GM18520 (cell line): ENCODE data around the gene PRTFDC1.
"Not testable (repeated sequence)": the region's sequence is repeated elsewhere in the genome, so short reads cannot be mapped to it uniquely, and the experiment has no call there.

Experiments
- ATAC-seq: cut with Tn5 transposase; IDR thresholded peaks from one replicate; pipeline ENCODE4 v1.9.1; 2021; ENCODE audit not compliant: unreplicated experiment

Gene PRTFDC1

GRCh38 chr10:24935504-24936292 is 16.7 kb downstream of the PRTFDC1 start:
- ATAC-seq: no peak

- ATAC-seq: no peak
Measured at GRCh38 chr10:24931236-24931635, 21.2 kb downstream of the PRTFDC1 start.

- ATAC-seq: peak; percentile 46
Measured at GRCh38 chr10:24930427-24930826, 22.0 kb downstream of the PRTFDC1 start.

- ATAC-seq: no peak
Measured at GRCh38 chr10:24929904-24930303, 22.5 kb downstream of the PRTFDC1 start.

GRCh38 chr10:24929056-24929544 is 23.3 kb downstream of the PRTFDC1 start:
- ATAC-seq: no peak

GRCh38 chr10:24928163-24928562 is 24.2 kb downstream of the PRTFDC1 start:
- ATAC-seq: no peak

GRCh38 chr10:24926557-24926956 is 25.8 kb downstream of the PRTFDC1 start:
- ATAC-seq: no peak

- no peak for ATAC-seq
Measured at GRCh38 chr10:24925799-24926198, 26.6 kb downstream of the PRTFDC1 start.

GRCh38 chr10:24924483-24924882 is 27.9 kb downstream of the PRTFDC1 start:
- not testable (repeated sequence) for ATAC-seq

GRCh38 chr10:24922222-24922868 is 30.1 kb downstream of the PRTFDC1 start:
- not testable (repeated sequence) for ATAC-seq

GRCh38 chr10:24920907-24921881 is 31.2 kb downstream of the PRTFDC1 start:
- ATAC-seq: peak; percentile 63

- not testable (repeated sequence) for ATAC-seq
Measured at GRCh38 chr10:24920192-24920591, 32.2 kb downstream of the PRTFDC1 start.

- not testable (repeated sequence) for ATAC-seq
Measured at GRCh38 chr10:24919629-24920028, 32.8 kb downstream of the PRTFDC1 start.

- ATAC-seq: no peak
Measured at GRCh38 chr10:24917979-24918378, 34.4 kb downstream of the PRTFDC1 start.

- no peak for ATAC-seq
Measured at GRCh38 chr10:24917493-24917892, 34.9 kb downstream of the PRTFDC1 start.

GRCh38 chr10:24916365-24916764 is 36.0 kb downstream of the PRTFDC1 start:
- ATAC-seq: no peak

- ATAC-seq: no peak
Measured at GRCh38 chr10:24915304-24915703, 37.1 kb downstream of the PRTFDC1 start.

GRCh38 chr10:24914148-24914547 is 38.3 kb downstream of the PRTFDC1 start:
- ATAC-seq: no peak

GRCh38 chr10:24912215-24912614 is 40.2 kb downstream of the PRTFDC1 start:
- no peak for ATAC-seq

GRCh38 chr10:24911029-24911428 is 41.4 kb downstream of the PRTFDC1 start:
- ATAC-seq: no peak

GRCh38 chr10:24910574-24910973 is 41.8 kb downstream of the PRTFDC1 start:
- ATAC-seq: no peak
